Kidney (tissue), 14 donors: ENCODE data around the gene HAUS5. TPM values are rescaled to one million over a fixed set of nuclear protein-coding genes. Genes with fewer than 3 reads are reported as not detected.

ENCODE experiments used
- DNase-seq, 5 donors: peaks; one replicate each; pipeline ENCODE4 v3.0.0-alpha.2; 2013 to 2020
- FAIRE-seq: peaks from 2 replicates; lab custom pipeline; 2012; peaks lifted over from hg19 to GRCh38; lab: Jason Lieb, UNC
- H3K27ac ChIP-seq, 2 donors: one replicate each; pipeline ENCODE4 v1.7.0; 2013; ENCODE audit warnings: low read depth in 2 of 2, low read length in 2 of 2, inconsistent platforms in 1 of 2
- H3K27me3 ChIP-seq: one replicate; pipeline ENCODE4 v1.7.1; 2013; ENCODE audit warnings: low read length, inconsistent platforms; ENCODE audit not compliant: control insufficient read depth, insufficient read depth
- H3K36me3 ChIP-seq, 3 donors: one replicate each; pipeline versions ENCODE4 v1.7.0 to v1.7.1; 2013; ENCODE audit warnings: low read length in 3 of 3, control low read depth in 1 of 3, inconsistent platforms in 1 of 3; ENCODE audit not compliant: insufficient read depth in 3 of 3, control insufficient read depth in 2 of 3
- H3K4me1 ChIP-seq, 3 donors: one replicate each; pipeline versions ENCODE4 v1.7.0 to v1.7.1; 2013; ENCODE audit warnings: low read length in 3 of 3, inconsistent platforms in 1 of 3, low read depth in 1 of 3; ENCODE audit not compliant: control insufficient read depth in 2 of 3, insufficient read depth in 2 of 3
- H3K4me3 ChIP-seq, 3 donors: one replicate each; pipeline versions ENCODE4 v1.7.0 to v1.8.1; 2013; ENCODE audit warnings: low read length in 3 of 3, control low read depth in 1 of 3, inconsistent platforms in 1 of 3
- H3K9ac ChIP-seq, 3 donors: one replicate each; pipeline versions ENCODE4 v1.7.0 to v1.7.1; 2013; ENCODE audit warnings: low read length in 3 of 3, control low read depth in 1 of 3, inconsistent platforms in 1 of 3
- H3K9me3 ChIP-seq, 3 donors: one replicate each; pipeline versions ENCODE4 v1.7.0 to v1.7.1; 2013; ENCODE audit warnings: low read length in 3 of 3, control low read depth in 1 of 3, inconsistent platforms in 1 of 3; ENCODE audit not compliant: control insufficient read depth in 2 of 3, insufficient read depth in 1 of 3
- CTCF ChIP-seq: IDR thresholded peaks from 3 replicates; pipeline ENCODE4 v1.5.1; 2012; ENCODE audit warnings: mild to moderate bottlenecking, moderate library complexity, borderline replicate concordance; ENCODE audit not compliant: insufficient read depth; ENCODE audit errors: extremely low read depth
- intact Hi-C: fragments of 100-400 bp; cut with DNase I; formaldehyde crosslinking; loops from one replicate; pipeline ENCODE4 v1.11.1; 2022
- polyA plus RNA-seq: library from polyadenylated mRNA; stranded (reverse); fragments of 350-450 nt; fragmentation: Illumina TruSeq; extraction: RNeasy Lipid Tissue Mini Kit (QIAGEN cat#74804); gene quantifications from one replicate; pipeline ENCODE4 v1.2.3, GENCODE V29; 2014; ENCODE audit warnings: low read depth, low replicate concordance; ENCODE audit not compliant: insufficient read depth
- total RNA-seq: library from RNA; stranded (reverse); fragmentation: NEBNext Ultra II Directional; extraction: Animal tissue kit (Norgen Biotek cat#: 25700); gene quantifications from one replicate; pipeline ENCODE4 v1.2.1, GENCODE V29; 2021
- donor health status: control.
- donor health status: control.
- donor health status: control.
- donor health status: control.
- donor health status: control.
- donor health status: DM: yes; HTN: yes; CAD: no.
- donor health status: Normal renal cell carcinoma (clear cell type).

The HAUS5 gene
- total and polyA plus RNA-seq, 2 donors from 2014 or later: 6.8 to 15.9 TPM

DNA sequence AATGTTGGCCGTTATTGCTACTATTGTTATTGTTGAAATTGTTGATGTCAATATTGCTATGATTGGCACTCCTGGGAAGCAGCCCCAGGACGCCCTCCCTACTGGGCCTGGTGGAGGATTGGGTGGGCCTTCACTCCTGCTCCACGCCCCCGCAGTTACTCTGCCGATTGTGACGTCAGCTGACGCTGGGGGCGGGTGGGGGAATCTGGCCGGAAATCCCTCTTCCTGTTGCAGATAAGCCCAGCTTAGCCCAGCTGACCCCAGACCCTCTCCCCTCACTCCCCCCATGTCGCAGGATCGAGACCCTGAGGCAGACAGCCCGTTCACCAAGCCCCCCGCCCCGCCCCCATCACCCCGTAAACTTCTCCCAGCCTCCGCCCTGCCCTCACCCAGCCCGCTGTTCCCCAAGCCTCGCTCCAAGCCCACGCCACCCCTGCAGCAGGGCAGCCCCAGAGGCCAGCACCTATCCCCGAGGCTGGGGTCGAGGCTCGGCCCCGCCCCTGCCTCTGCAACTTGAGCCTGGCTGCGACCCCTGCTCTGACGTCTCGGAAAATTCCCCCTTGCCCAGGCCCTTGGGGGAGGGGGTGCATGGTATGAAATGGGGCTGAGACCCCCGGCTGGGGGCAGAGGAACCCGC is 29.1 kb downstream of the HAUS5 start, which contains the start of gene ETV2:
ETV2 (plus strand) TSS at position 231 of the 637 bp plus-strand sequence. CDS start 716 bp downstream, outside the sequence.
- Histone ChIP-seq H3K36me3 (peaks cover 0 to 9% (median 9%) of the 10 kb centered on the region in 3 donors), H3K27ac (no peak within 1 kb of the TSS), H3K9me3 (no peaks in the 10 kb centered on the region), H3K27me3 (no peaks in the 10 kb centered on the region), H3K9ac (no peak within 1 kb of the TSS), H3K4me1 (peaks cover 0 to 8% (median 0%) of the 10 kb centered on the region in 3 donors), H3K4me3 (no peak within 1 kb of the TSS)
- DNase-seq (peak in 4 of 5 donors; percentile 37 to 81 (median 66)), FAIRE-seq (no peak)
- TF ChIP-seq CTCF: no peak
- intact Hi-C loops: no loop called here

- Histone ChIP-seq H3K9me3 (no peaks in the 10 kb centered on the region), H3K4me3 (no peak overlapping the region), H3K27ac (no peak overlapping the region), H3K9ac (no peak overlapping the region), H3K36me3 (peaks cover 0 to 3% (median 2%) of the 10 kb centered on the region in 3 donors), H3K27me3 (no peaks in the 10 kb centered on the region), H3K4me1 (peaks cover 0 to 8% (median 0%) of the 10 kb centered on the region in 3 donors)
- intact Hi-C loops: no loop called here
- no peak for TF ChIP-seq CTCF
- FAIRE-seq (no peak), DNase-seq (no peak)
These were observed 29.8 kb downstream of the HAUS5 start for GRCh38 chr19:35642312-35642711.

- no peaks in the 10 kb centered on the region for H3K27me3 ChIP-seq
- H3K36me3 ChIP-seq: peaks cover 0 to under 1% (median 0%) of the 10 kb centered on the region in 3 donors
- no peak for TF ChIP-seq CTCF
- intact Hi-C loops: no loop called here
- H3K4me3 ChIP-seq: peak overlapping the region in 2 of 3 donors; percentile 23 to 86
- no peak for FAIRE-seq
- DNase-seq: peak in 2 of 5 donors; percentile 30 to 80
- H3K9ac ChIP-seq: peak overlapping the region in 1 of 3 donors; percentile 58
- H3K4me1 ChIP-seq: peaks cover 0 to 10% (median 0%) of the 10 kb centered on the region in 3 donors
- peak overlapping the region; percentile 51 to 60 for H3K27ac ChIP-seq
- no peaks in the 10 kb centered on the region for H3K9me3 ChIP-seq
These were observed 30.3 kb downstream of the HAUS5 start for GRCh38 chr19:35642798-35643254.
